Measurements from ENCODE around the gene GRAMD1C. TPM values are rescaled to one million over a fixed set of nuclear protein-coding genes. Genes with fewer than 3 reads are reported as not detected.

The GRAMD1C gene
- total and polyA plus RNA-seq, 2 of the 13 experiments (the other 11 are each of a cell fraction or from before 2014, with no cell fraction given): 0.45 TPM; not detected in 1

DNA sequence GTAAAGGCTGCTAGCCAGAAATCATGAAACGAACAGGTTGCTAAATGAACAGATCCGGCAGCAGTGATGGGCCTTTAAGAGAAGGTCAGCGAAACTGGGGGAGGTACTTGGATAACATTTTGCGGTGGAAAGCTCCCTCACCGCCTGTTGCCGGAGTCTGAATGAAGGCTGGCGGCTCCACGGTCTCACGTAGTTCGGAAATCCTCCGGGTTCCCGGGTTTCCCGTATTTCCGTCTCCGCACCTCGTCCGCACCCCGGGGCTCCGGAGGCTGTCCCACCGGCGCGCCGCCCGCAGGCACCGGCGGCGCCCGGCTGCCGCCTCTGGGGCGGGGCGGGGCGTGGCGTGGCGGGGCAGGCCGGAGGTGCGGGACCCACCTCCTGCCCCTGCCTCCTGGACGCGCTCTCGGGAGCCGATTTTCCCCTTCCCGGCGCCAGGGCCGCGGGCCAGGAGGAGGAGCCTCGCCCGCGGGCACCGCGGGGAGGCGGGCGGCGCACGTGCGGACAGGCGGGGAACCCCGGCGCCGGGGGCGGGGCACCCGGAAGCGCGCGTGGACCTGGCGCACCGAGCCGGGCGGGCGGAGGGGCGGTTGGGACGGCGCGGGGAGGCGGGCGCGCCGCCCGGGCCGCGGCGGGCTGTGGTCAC is 108.9 kb downstream of the GRAMD1C start, which contains the start of gene ZDHHC23:
Gene ZDHHC23, plus strand, starts transcription at position 642 of the 643 bp plus-strand sequence. CDS start 790 bp downstream, outside the sequence.
- peak; percentile 40 for DNase-seq (ENCODE audit: low spot score)
- Histone ChIP-seq H3K27me3 (ENCODE audit: control insufficient read depth in 1 of 2, insufficient read depth in 2 of 2, low read length in 2 of 2) (peaks cover 0 to 23% of the 10 kb centered on the region in 2 experiments; a peak in 2 of 5 replicates), H3K79me2 (ENCODE audit: insufficient read depth, low read length) (no peaks in the 10 kb centered on the region), H3K4me2 (ENCODE audit: low read depth, low read length) (peak within 1 kb of the TSS; percentile 97), H3K4me3 (replicated peaks in 1 of 3; ENCODE audit: insufficient read depth in 1 of 3, low read depth in 2 of 3, low read length in 3 of 3) (peak within 1 kb of the TSS; percentile 64 to 87 (median 72)), H3K36me3 (replicated peaks in 1 of 2; ENCODE audit: control insufficient read depth in 1 of 2, insufficient read depth in 2 of 2, low read length in 2 of 2) (no peaks in the 10 kb centered on the region), H4K20me1 (ENCODE audit: insufficient read depth, low read length) (no peaks in the 10 kb centered on the region), H3K4me1 (ENCODE audit: insufficient read depth, low read length) (peaks cover 4% of the 10 kb centered on the region; the same call in 1 of the 2 replicates), H3K27ac (ENCODE audit: extremely low read length, insufficient read depth, low read length) (no peak within 1 kb of the TSS), H2AFZ (ENCODE audit: low read length) (peak within 1 kb of the TSS; percentile 51), H3K9me3 (ENCODE audit: low read length) (no peaks in the 10 kb centered on the region), H3K9ac (ENCODE audit: insufficient read depth, low read depth, low read length) (peak within 1 kb of the TSS; percentile 22; the same call in 1 of the 2 replicates)
- POLR2A ChIA-PET: no interaction called here
- no TSS peak for BruUV-seq (replicated peaks)
- intact Hi-C loops (cut with micrococcal nuclease; ENCODE audit: unreplicated experiment): loop anchor here (1.0 kb wide), 2 partner anchors 19 to 109 kb away; partner anchors contain the start of genes CCDC191 and QTRT2
- CTCF ChIA-PET (ENCODE audit: low intra/inter-chr PET ratio, low total read pairs): no interaction called here
- in situ Hi-C loops (cut with HindIII; ENCODE audit: extremely low pct_ligation_motif_present, low pct_unique_long_range_greater_than_20kb): no loop called here
- ATAC-seq: peak; percentile 78
- 0% methylated on average over 7 of the region's 80 CpGs for WGBS (ENCODE audit: low lambda C conversion rate)
- no peak for FAIRE-seq
- TF ChIP-seq ZNF788 (CRISPR knock-in tag; IDR thresholded peaks at IDR 0.05; ENCODE audit: borderline replicate concordance) (no peak), HNRNPLL (IDR thresholded peaks at IDR 0.05; ENCODE audit: low read depth, low read length, poor library complexity, severe bottlenecking) (peak; percentile 36), YEATS4 (CRISPR knock-in tag; IDR thresholded peaks at IDR 0.05; ENCODE audit: borderline replicate concordance) (peak; percentile 56), CREB1 (IDR thresholded peaks at IDR 0.05) (no peak), CREB1 (CRISPR knock-in tag; IDR thresholded peaks at IDR 0.05) (no peak), ZMAT3 (CRISPR knock-in tag; conservative IDR thresholded peaks at IDR 0.05) (0 out of 2 replicates have a peak, but pooled peaks have one; percentile 38), ZNF430 (CRISPR knock-in tag; IDR thresholded peaks at IDR 0.05) (0 out of 2 replicates have a peak, but pooled peaks have one; percentile 8), NAIF1 (CRISPR knock-in tag; IDR thresholded peaks at IDR 0.05; ENCODE audit: borderline replicate concordance) (no peak), ZNF329 (CRISPR knock-in tag; IDR thresholded peaks at IDR 0.05; ENCODE audit: low read depth) (no peak), ZNF441 (CRISPR knock-in tag; IDR thresholded peaks at IDR 0.05; ENCODE audit: borderline replicate concordance) (0 out of 2 replicates have a peak, but pooled peaks have one; percentile 32), BHLHE40 (IDR thresholded peaks at IDR 0.05; ENCODE audit: low read length) (peak; percentile 88), HNRNPUL1 (IDR thresholded peaks at IDR 0.05; ENCODE audit: low read depth, low read length) (no peak), ZNF335 (CRISPR knock-in tag; IDR thresholded peaks at IDR 0.05) (no peak), MIXL1 (CRISPR knock-in tag; IDR thresholded peaks at IDR 0.05) (no peak), ZNF180 (CRISPR knock-in tag; IDR thresholded peaks at IDR 0.05; ENCODE audit: borderline replicate concordance, low read depth) (no peak), ZNF556 (CRISPR knock-in tag; IDR thresholded peaks at IDR 0.05; ENCODE audit: borderline replicate concordance) (no peak), KLF12 (CRISPR knock-in tag; IDR thresholded peaks at IDR 0.05; ENCODE audit: borderline replicate concordance) (no peak), SMARCC2 (IDR thresholded peaks at IDR 0.05) (no peak), ZNF138 (CRISPR knock-in tag; IDR thresholded peaks at IDR 0.05; ENCODE audit: low read depth) (no peak), SRY (CRISPR knock-in tag; IDR thresholded peaks at IDR 0.05) (no peak), ZNF768 (CRISPR knock-in tag; IDR thresholded peaks at IDR 0.05) (peak; percentile 24; the same call in 1 of the 2 replicates)
- TF ChIP-seq, protein P1, sequence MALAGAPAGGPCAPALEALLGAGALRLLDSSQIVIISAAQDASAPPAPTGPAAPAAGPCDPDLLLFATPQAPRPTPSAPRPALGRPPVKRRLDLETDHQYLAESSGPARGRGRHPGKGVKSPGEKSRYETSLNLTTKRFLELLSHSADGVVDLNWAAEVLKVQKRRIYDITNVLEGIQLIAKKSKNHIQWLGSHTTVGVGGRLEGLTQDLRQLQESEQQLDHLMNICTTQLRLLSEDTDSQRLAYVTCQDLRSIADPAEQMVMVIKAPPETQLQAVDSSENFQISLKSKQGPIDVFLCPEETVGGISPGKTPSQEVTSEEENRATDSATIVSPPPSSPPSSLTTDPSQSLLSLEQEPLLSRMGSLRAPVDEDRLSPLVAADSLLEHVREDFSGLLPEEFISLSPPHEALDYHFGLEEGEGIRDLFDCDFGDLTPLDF (CRISPR knock-in tag; IDR thresholded peaks at IDR 0.05): no peak
- TF ChIP-seq, protein P2, sequence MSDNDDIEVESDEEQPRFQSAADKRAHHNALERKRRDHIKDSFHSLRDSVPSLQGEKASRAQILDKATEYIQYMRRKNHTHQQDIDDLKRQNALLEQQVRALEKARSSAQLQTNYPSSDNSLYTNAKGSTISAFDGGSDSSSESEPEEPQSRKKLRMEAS (IDR thresholded peaks at IDR 0.05): peak; percentile 73
- TF ChIP-seq, protein P3, sequence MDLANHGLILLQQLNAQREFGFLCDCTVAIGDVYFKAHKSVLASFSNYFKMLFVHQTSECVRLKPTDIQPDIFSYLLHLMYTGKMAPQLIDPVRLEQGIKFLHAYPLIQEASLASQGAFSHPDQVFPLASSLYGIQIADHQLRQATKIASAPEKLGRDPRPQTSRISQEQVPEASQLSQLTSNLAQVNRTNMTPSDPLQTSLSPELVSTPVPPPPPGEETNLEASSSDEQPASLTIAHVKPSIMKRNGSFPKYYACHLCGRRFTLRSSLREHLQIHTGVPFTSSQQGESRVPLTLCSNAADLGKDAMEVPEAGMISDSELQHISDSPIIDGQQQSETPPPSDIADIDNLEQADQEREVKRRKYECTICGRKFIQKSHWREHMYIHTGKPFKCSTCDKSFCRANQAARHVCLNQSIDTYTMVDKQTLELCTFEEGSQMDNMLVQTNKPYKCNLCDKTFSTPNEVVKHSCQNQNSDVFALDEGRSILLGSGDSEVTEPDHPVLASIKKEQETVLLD (CRISPR knock-in tag; IDR thresholded peaks at IDR 0.05; ENCODE audit: low read depth): peak; percentile 63; the same call in 1 of the 2 replicates

All from HepG2 (cell line).